NCI-H526 treated with DMSO at 0.1 percent for 48 hours (cell line): Measurements from ENCODE around the gene TIMP3.

ENCODE experiments used
- DNase-seq: peaks from one replicate; lab custom pipeline; 2025; lab: John Stamatoyannopoulos, UW

TIMP3 gene

GRCh38 chr22:32829451-32829851 is 27.9 kb downstream of the TIMP3 start:
- DNase-seq, result no peak

GRCh38 chr22:32830473-32830872 is 29.0 kb downstream of the TIMP3 start:
- DNase-seq, result no peak

GRCh38 chr22:32830957-32831356 is 29.5 kb downstream of the TIMP3 start:
- DNase-seq, result no peak

GRCh38 chr22:32831584-32831983 is 30.1 kb downstream of the TIMP3 start:
- DNase-seq, result no peak

GRCh38 chr22:32832174-32832573 is 30.7 kb downstream of the TIMP3 start:
- DNase-seq, result no peak

- no peak for DNase-seq
These were observed 35.0 kb downstream of the TIMP3 start for GRCh38 chr22:32836280-32837123.

- DNase-seq, result no peak
These were observed 35.6 kb downstream of the TIMP3 start for GRCh38 chr22:32837142-32837541.

- DNase-seq, result no peak
These were observed 36.3 kb downstream of the TIMP3 start for GRCh38 chr22:32837803-32838202.

- DNase-seq, result no peak
These were observed 38.5 kb downstream of the TIMP3 start for GRCh38 chr22:32839831-32840584.

GRCh38 chr22:32841175-32841574 is 39.7 kb downstream of the TIMP3 start:
- no peak for DNase-seq

GRCh38 chr22:32842486-32842885 is 41.0 kb downstream of the TIMP3 start:
- DNase-seq, result peak; percentile 19

- DNase-seq, result no peak
These were observed 41.8 kb downstream of the TIMP3 start for GRCh38 chr22:32843300-32843699.

- no peak for DNase-seq
These were observed 42.7 kb downstream of the TIMP3 start for GRCh38 chr22:32844251-32844650.

- no peak for DNase-seq
These were observed 45.4 kb downstream of the TIMP3 start for GRCh38 chr22:32846780-32847491.

GRCh38 chr22:32848226-32848625 is 46.7 kb downstream of the TIMP3 start:
- DNase-seq, result no peak

- DNase-seq, result no peak
These were observed 48.0 kb downstream of the TIMP3 start for GRCh38 chr22:32849501-32849900.

- DNase-seq, result no peak
These were observed 48.7 kb downstream of the TIMP3 start for GRCh38 chr22:32850157-32850556.

GRCh38 chr22:32850591-32851517 is 49.3 kb downstream of the TIMP3 start:
- no peak for DNase-seq

- DNase-seq, result peak; percentile 2
These were observed 51.1 kb downstream of the TIMP3 start for GRCh38 chr22:32852395-32853251.

GRCh38 chr22:32853662-32854061 is 52.2 kb downstream of the TIMP3 start:
- DNase-seq, result no peak
